K562 (cell line): ENCODE results near the gene ERC2. TPM values are rescaled to one million over a fixed set of nuclear protein-coding genes. Genes with fewer than 3 reads are reported as not detected.

Experiments
- ATAC-seq: fragments of 200-7000 bp; cut with Tn5 transposase; 3 replicates; pipeline ENCODE4 v1.9.1; 2020; ENCODE audit warnings: moderate library complexity
- BruUV-seq: library from RNA; stranded (reverse); fragments of 400-500 nt; replicated peaks from 2 replicates; lab custom pipeline; 2021; lab: Mats Ljungman, UMichigan
- CTCF ChIA-PET: fragments of 300-600 bp; formaldehyde crosslinking; extraction: SDS; loops from one replicate; lab custom pipeline; 2021; ENCODE audit warnings: low intra/inter-chr PET ratio; lab: Yijun Ruan, JAX
- POLR2A ChIA-PET: fragments of 300-600, 350-650 bp; sonication (Branson Sonifier 250); formaldehyde crosslinking; extraction: SDS; loops from one replicate; lab custom pipeline; 2021; ENCODE audit warnings: antibody characterized with exemption, inconsistent platforms; lab: Yijun Ruan, JAX
- DNase-seq, 4 experiments: peaks; one replicate each; pipeline versions ENCODE4 v3.0.0 to v3.0.0-alpha.2; 2011 to 2018; ENCODE audit warnings: low spot score in 3 of 4, mixed read lengths in 3 of 4; ENCODE audit errors: extremely low read depth in 1 of 4
- FAIRE-seq: peaks from 2 replicates; lab custom pipeline; 2011; peaks lifted over from hg19 to GRCh38; lab: Jason Lieb, UNC
- H2AFZ ChIP-seq: 2 replicates; pipeline ENCODE4 v1.6.0; 2011; ENCODE audit warnings: low read depth, low read length, control low read depth, inconsistent platforms
- H3K27ac ChIP-seq: fragments of 200-600 bp; 3 replicates; pipeline ENCODE4 v1.8.0; 2011; ENCODE audit warnings: low read depth, mild to moderate bottlenecking, control low read depth, inconsistent platforms, low read length, moderate library complexity, mixed read lengths; ENCODE audit errors: extremely low read depth
- H3K27me3 ChIP-seq, 2 experiments: fragments of 300-600 bp in 1 of 2; 2 replicates in 1 of 2; 3 replicates in 1 of 2; pipeline versions ENCODE4 v1.6.0 to v1.8.0; 2011; ENCODE audit warnings: inconsistent platforms in 2 of 2, low read length in 2 of 2, mild to moderate bottlenecking in 1 of 2, mixed read lengths in 1 of 2, moderate library complexity in 1 of 2; ENCODE audit not compliant: control insufficient read depth in 2 of 2, insufficient read depth in 2 of 2
- H3K36me3 ChIP-seq: fragments of 300-600 bp; 3 replicates; pipeline ENCODE4 v1.8.0; 2011; ENCODE audit warnings: mild to moderate bottlenecking, low read length, inconsistent platforms; ENCODE audit not compliant: control insufficient read depth, insufficient read depth
- H3K4me1 ChIP-seq, 2 experiments: fragments of 200-600 bp in 1 of 2; replicated peaks in 1 of 2; 2 replicates in 1 of 2; 3 replicates in 1 of 2; pipeline versions ENCODE4 v1.5.1 to v1.8.0; 2011; ENCODE audit warnings: inconsistent platforms in 2 of 2, low read length in 2 of 2, mild to moderate bottlenecking in 1 of 2, mixed read lengths in 1 of 2, moderate library complexity in 1 of 2; ENCODE audit not compliant: control insufficient read depth in 2 of 2, insufficient read depth in 2 of 2
- H3K4me2 ChIP-seq: 2 replicates; pipeline ENCODE4 v1.6.1; 2011; ENCODE audit warnings: low read length, control low read depth, inconsistent platforms, mixed read lengths; ENCODE audit not compliant: insufficient read depth
- H3K4me3 ChIP-seq: fragments of 200-600 bp; sonication (generic), shearing (Covaris generic); 2 replicates; pipeline ENCODE4 v1.5.1; 2016; ENCODE audit warnings: control low read depth, inconsistent platforms
- H3K79me2 ChIP-seq: fragments of 200-600 bp; 3 replicates; pipeline ENCODE4 v1.8.0; 2011; ENCODE audit warnings: low read length, inconsistent platforms; ENCODE audit not compliant: control insufficient read depth, insufficient read depth
- H3K9ac ChIP-seq, 2 experiments: 2 replicates each; pipeline versions ENCODE4 v1.6.0 to v1.6.1; 2011; ENCODE audit warnings: low read depth in 2 of 2, low read length in 2 of 2, control low read depth in 1 of 2, inconsistent platforms in 1 of 2, mild to moderate bottlenecking in 1 of 2, mixed read lengths in 1 of 2; ENCODE audit not compliant: insufficient read depth in 1 of 2
- H3K9me1 ChIP-seq: one replicate; pipeline ENCODE4 v1.6.0; 2011; ENCODE audit warnings: inconsistent platforms, mild to moderate bottlenecking, low read length, moderate library complexity; ENCODE audit not compliant: control insufficient read depth, insufficient read depth
- H3K9me3 ChIP-seq: replicated peaks from 2 replicates; pipeline ENCODE4 v1.5.1; 2011; ENCODE audit warnings: low read depth, low read length, inconsistent platforms; ENCODE audit not compliant: control insufficient read depth, insufficient read depth
- H4K20me1 ChIP-seq: replicated peaks from 2 replicates; pipeline ENCODE4 v1.6.1; 2011; ENCODE audit warnings: low read length, inconsistent platforms, mixed read lengths; ENCODE audit not compliant: control insufficient read depth, insufficient read depth
- CHD1 ChIP-seq: fragments of 200-600 bp; sonication (generic); IDR thresholded peaks from one replicate; pipeline ENCODE4 v1.6.1; 2012; ENCODE audit warnings: mild to moderate bottlenecking, moderate library complexity, low read length, inconsistent platforms
- ETS2 ChIP-seq: IDR thresholded peaks from 2 replicates; pipeline ENCODE4 v1.6.1; 2016; ENCODE audit warnings: borderline replicate concordance, missing genetic modification characterization, mild to moderate bottlenecking, moderate library complexity, missing compliant biosample characterization; ENCODE audit not compliant: poor library complexity, severe bottlenecking
- GTF2E2 ChIP-seq: fragments of 200-800 bp; sonication (Bioruptor generic); IDR thresholded peaks from 2 replicates; pipeline ENCODE4 v1.6.1; 2016; ENCODE audit warnings: missing genetic modification characterization, missing compliant biosample characterization
- HNRNPUL1 ChIP-seq: fragments of 200-400 bp; formaldehyde crosslinking; IDR thresholded peaks from 2 replicates; pipeline ENCODE4 v1.6.1; 2017; ENCODE audit warnings: low read length
- JUN ChIP-seq, 2 experiments: sonication (generic) in 1 of 2; formaldehyde crosslinking in 1 of 2; IDR thresholded peaks; 2 replicates each; pipeline versions ENCODE4 v1.6.1 to v1.8.0; 2012 to 2022; ENCODE audit warnings: borderline replicate concordance in 2 of 2, mild to moderate bottlenecking in 2 of 2, improper control_type of control experiment in 1 of 2, low read depth in 1 of 2, low read length in 1 of 2, missing genetic modification reagents in 1 of 2
- MCM2 ChIP-seq: fragments of 450-650 bp; IDR thresholded peaks from 2 replicates; pipeline ENCODE4 v1.6.1; 2017; ENCODE audit warnings: low read depth, mild to moderate bottlenecking
- RAD51 ChIP-seq: fragments of 450-650 bp; IDR thresholded peaks from 2 replicates; pipeline ENCODE4 v1.7.1; 2016; ENCODE audit warnings: low read depth, mild to moderate bottlenecking, borderline replicate concordance
- RBFOX2 ChIP-seq: fragments of 200-400 bp; formaldehyde crosslinking; IDR thresholded peaks from 2 replicates; pipeline ENCODE4 v1.6.1; 2017; ENCODE audit warnings: low read depth, mild to moderate bottlenecking, low read length, moderate library complexity
- TCF7 ChIP-seq: sonication (generic); IDR thresholded peaks from 2 replicates; pipeline ENCODE4 v1.6.1; 2016; ENCODE audit warnings: antibody characterized with exemption, borderline replicate concordance
- WGBS: fragments of 100-300 bp; shearing (Covaris generic); methylation state at CpG from one replicate; pipeline ENCODE4 v1.1.6; 2016; ENCODE audit warnings: low coverage, mixed read lengths; ENCODE audit not compliant: insufficient coverage; ENCODE audit errors: missing lambda C conversion rate; 5-methylcytosine and 5-hydroxymethylcytosine counted together
- in situ Hi-C: fragments of 300-500 bp; cut with MboI; formaldehyde crosslinking; loops from 4 replicates; pipeline ENCODE4 v1.15.0; 2018; ENCODE audit warnings: inconsistent platforms, mixed read lengths
- intact Hi-C: fragments of 100-400 bp; cut with micrococcal nuclease; formaldehyde crosslinking; loops from 2 replicates; pipeline ENCODE4 v1.14.2; 2022
- polyA plus RNA-seq, 8 experiments: library from polyadenylated mRNA; depleted of rRNA in 4 of 8; stranded (reverse) in 5 of 8; unstranded in 3 of 8; fragments of >200 nt; fragmentation: Nextera tagmentation in 2 of 8; fragmentation: Illumina TruSeq in 1 of 8; extraction: Ambion mirVana in 2 of 8; extraction: Trizol in 1 of 8; gene quantifications; 2 replicates each; pipeline versions ENCODE4 v1.2.1 to v1.2.3, GENCODE V29; 2011 to 2014; ENCODE audit warnings: inconsistent platforms in 1 of 8, missing spikeins in 1 of 8
- total RNA-seq, 7 experiments: library from RNA; depleted of rRNA in 6 of 7; stranded (reverse); fragments of >200 nt in 6 of 7; fragmentation: Illumina TruSeq in 2 of 7; extraction: Trizol in 2 of 7; gene quantifications; 2 replicates each; pipeline versions ENCODE4 v1.2.1 to v1.2.3, GENCODE V29; 2011 to 2021; ENCODE audit warnings: low replicate concordance in 1 of 7
- TF ChIP-seq, protein P1 (sequence below): fragments of 450-650 bp; IDR thresholded peaks from 2 replicates; pipeline ENCODE4 v1.6.1; 2016; ENCODE audit warnings: low read depth, mild to moderate bottlenecking, moderate library complexity
- TF ChIP-seq, protein P2 (sequence below): sonication (generic); formaldehyde crosslinking; IDR thresholded peaks from 2 replicates; pipeline ENCODE4 v1.8.0; 2023; ENCODE audit warnings: mild to moderate bottlenecking, missing genetic modification reagents
- TF ChIP-seq, protein P3 (sequence below): fragments of 450-650 bp; IDR thresholded peaks from 2 replicates; pipeline ENCODE4 v1.7.1; 2018; ENCODE audit warnings: mild to moderate bottlenecking, low read depth; ENCODE audit not compliant: partially characterized antibody
- TF ChIP-seq, protein P4 (sequence below): sonication (generic); formaldehyde crosslinking; IDR thresholded peaks from 2 replicates; pipeline ENCODE4 v1.8.1; 2022; ENCODE audit warnings: missing genetic modification reagents

ERC2 gene
- total and polyA plus RNA-seq, 9 of the 15 experiments (the other 6 are each of a cell fraction or from before 2014, with no cell fraction given): 0.04 to 0.18 (median 0.07) TPM; not detected in 2

DNA sequence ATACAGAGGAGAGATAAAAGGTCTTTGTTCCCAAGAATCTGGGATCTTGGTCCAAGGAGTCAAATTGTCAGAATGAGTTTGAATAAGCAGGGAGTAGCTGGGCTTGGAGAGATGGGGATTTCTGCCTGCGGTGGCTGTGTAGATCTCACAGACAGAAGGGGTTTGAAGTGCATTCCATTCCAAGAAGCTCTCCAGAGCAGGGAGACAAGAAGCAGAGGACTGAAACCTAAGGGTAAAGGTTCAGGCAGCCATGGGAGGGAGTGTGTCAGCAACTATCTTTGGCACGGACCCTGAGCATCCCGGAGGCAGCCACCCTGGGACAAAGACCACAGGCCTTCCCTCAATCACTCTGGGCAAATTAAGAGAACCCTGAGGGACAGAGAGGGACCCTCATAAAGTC is 558.9 kb downstream of the ERC2 start:
- Histone ChIP-seq H3K9ac (no peak overlapping the region), H3K27ac (no peak overlapping the region), H3K4me1 (no peaks in the 10 kb centered on the region), H3K9me3 (no peaks in the 10 kb centered on the region), H3K4me2 (no peak overlapping the region), H3K4me3 (no peak overlapping the region), H3K27me3 (no peaks in the 10 kb centered on the region)
- WGBS: 0% methylated on average over 3 of the region's 3 CpGs
- ATAC-seq (no peak), FAIRE-seq (no peak)
- TF ChIP-seq, protein P1, sequence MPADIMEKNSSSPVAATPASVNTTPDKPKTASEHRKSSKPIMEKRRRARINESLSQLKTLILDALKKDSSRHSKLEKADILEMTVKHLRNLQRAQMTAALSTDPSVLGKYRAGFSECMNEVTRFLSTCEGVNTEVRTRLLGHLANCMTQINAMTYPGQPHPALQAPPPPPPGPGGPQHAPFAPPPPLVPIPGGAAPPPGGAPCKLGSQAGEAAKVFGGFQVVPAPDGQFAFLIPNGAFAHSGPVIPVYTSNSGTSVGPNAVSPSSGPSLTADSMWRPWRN: no peak
- TF ChIP-seq ETS2 (tag) (no peak), MCM2 (no peak), RBFOX2 (no peak), JUN (IDR thresholded peaks at IDR 0.05; ENCODE audit: borderline replicate concordance, low read depth, low read length) (no peak), JUN (CRISPR knock-in tag; IDR thresholded peaks at IDR 0.05; ENCODE audit: borderline replicate concordance) (no peak), GTF2E2 (tag) (no peak), HNRNPUL1 (no peak), RAD51 (no peak), TCF7 (no peak), CHD1 (no peak)
- TF ChIP-seq, protein P2, sequence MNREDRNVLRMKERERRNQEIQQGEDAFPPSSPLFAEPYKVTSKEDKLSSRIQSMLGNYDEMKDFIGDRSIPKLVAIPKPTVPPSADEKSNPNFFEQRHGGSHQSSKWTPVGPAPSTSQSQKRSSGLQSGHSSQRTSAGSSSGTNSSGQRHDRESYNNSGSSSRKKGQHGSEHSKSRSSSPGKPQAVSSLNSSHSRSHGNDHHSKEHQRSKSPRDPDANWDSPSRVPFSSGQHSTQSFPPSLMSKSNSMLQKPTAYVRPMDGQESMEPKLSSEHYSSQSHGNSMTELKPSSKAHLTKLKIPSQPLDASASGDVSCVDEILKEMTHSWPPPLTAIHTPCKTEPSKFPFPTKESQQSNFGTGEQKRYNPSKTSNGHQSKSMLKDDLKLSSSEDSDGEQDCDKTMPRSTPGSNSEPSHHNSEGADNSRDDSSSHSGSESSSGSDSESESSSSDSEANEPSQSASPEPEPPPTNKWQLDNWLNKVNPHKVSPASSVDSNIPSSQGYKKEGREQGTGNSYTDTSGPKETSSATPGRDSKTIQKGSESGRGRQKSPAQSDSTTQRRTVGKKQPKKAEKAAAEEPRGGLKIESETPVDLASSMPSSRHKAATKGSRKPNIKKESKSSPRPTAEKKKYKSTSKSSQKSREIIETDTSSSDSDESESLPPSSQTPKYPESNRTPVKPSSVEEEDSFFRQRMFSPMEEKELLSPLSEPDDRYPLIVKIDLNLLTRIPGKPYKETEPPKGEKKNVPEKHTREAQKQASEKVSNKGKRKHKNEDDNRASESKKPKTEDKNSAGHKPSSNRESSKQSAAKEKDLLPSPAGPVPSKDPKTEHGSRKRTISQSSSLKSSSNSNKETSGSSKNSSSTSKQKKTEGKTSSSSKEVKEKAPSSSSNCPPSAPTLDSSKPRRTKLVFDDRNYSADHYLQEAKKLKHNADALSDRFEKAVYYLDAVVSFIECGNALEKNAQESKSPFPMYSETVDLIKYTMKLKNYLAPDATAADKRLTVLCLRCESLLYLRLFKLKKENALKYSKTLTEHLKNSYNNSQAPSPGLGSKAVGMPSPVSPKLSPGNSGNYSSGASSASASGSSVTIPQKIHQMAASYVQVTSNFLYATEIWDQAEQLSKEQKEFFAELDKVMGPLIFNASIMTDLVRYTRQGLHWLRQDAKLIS (CRISPR knock-in tag): no peak
- TF ChIP-seq, protein P3, sequence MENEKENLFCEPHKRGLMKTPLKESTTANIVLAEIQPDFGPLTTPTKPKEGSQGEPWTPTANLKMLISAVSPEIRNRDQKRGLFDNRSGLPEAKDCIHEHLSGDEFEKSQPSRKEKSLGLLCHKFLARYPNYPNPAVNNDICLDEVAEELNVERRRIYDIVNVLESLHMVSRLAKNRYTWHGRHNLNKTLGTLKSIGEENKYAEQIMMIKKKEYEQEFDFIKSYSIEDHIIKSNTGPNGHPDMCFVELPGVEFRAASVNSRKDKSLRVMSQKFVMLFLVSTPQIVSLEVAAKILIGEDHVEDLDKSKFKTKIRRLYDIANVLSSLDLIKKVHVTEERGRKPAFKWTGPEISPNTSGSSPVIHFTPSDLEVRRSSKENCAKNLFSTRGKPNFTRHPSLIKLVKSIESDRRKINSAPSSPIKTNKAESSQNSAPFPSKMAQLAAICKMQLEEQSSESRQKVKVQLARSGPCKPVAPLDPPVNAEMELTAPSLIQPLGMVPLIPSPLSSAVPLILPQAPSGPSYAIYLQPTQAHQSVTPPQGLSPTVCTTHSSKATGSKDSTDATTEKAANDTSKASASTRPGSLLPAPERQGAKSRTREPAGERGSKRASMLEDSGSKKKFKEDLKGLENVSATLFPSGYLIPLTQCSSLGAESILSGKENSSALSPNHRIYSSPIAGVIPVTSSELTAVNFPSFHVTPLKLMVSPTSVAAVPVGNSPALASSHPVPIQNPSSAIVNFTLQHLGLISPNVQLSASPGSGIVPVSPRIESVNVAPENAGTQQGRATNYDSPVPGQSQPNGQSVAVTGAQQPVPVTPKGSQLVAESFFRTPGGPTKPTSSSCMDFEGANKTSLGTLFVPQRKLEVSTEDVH: no peak
- TF ChIP-seq, protein P4, sequence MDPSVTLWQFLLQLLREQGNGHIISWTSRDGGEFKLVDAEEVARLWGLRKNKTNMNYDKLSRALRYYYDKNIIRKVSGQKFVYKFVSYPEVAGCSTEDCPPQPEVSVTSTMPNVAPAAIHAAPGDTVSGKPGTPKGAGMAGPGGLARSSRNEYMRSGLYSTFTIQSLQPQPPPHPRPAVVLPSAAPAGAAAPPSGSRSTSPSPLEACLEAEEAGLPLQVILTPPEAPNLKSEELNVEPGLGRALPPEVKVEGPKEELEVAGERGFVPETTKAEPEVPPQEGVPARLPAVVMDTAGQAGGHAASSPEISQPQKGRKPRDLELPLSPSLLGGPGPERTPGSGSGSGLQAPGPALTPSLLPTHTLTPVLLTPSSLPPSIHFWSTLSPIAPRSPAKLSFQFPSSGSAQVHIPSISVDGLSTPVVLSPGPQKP (CRISPR knock-in tag): no peak
- TF ChIP-seq, all 486 proteins: peak for 0
- Histone ChIP-seq H2AFZ (no peak overlapping the region), H3K9me1 (no peaks in the 10 kb centered on the region), H4K20me1 (no peaks in the 10 kb centered on the region), H3K79me2 (no peaks in the 10 kb centered on the region), H3K36me3 (no peaks in the 10 kb centered on the region)
- BruUV-seq: no TSS peak
- intact Hi-C loops: no loop called here
- DNase-seq: no peak
- ChIA-PET POLR2A (no interaction called here), CTCF (no interaction called here)
- in situ Hi-C loops: no loop called here
